Left lung (tissue), 10 donors: Measurements from ENCODE around the gene HOXD11. TPM values are rescaled to one million over a fixed set of nuclear protein-coding genes. Genes with fewer than 3 reads are reported as not detected.

Experiments
- ATAC-seq: fragments of 200-7000 bp; cut with Tn5 transposase; one replicate; pipeline ENCODE4 v1.9.1; 2020; ENCODE audit warnings: moderate library complexity
- DNase-seq, 4 donors: peaks; one replicate each; pipeline ENCODE4 v3.0.0-alpha.2; 2013 to 2020
- H3K27ac ChIP-seq, 2 donors: fragments of 200-600 bp; sonication (generic) in 1 of 2; one replicate each; pipeline versions ENCODE4 v1.5.0 to v1.8.0; 2020 to 2021
- H3K27me3 ChIP-seq, 2 donors: fragments of 200-600 bp; sonication (generic) in 1 of 2; one replicate each; pipeline versions ENCODE4 v1.5.0 to v1.8.0; 2020 to 2021
- H3K36me3 ChIP-seq, 2 donors: fragments of 200-600 bp; sonication (generic) in 1 of 2; one replicate each; pipeline versions ENCODE4 v1.5.0 to v1.8.0; 2020 to 2021
- H3K4me1 ChIP-seq, 2 donors: fragments of 200-600 bp; one replicate each; pipeline ENCODE4 v1.8.0; 2021
- H3K4me3 ChIP-seq, 2 donors: fragments of 200-600 bp; sonication (generic) in 1 of 2; one replicate each; pipeline versions ENCODE4 v1.5.0 to v1.8.0; 2020 to 2021; ENCODE audit warnings: mild to moderate bottlenecking in 1 of 2
- H3K9me3 ChIP-seq, 2 donors: fragments of 200-600 bp; sonication (generic) in 1 of 2; one replicate each; pipeline versions ENCODE4 v1.5.0 to v1.8.0; 2020 to 2021
- CTCF ChIP-seq, 2 donors: fragments of 200-600 bp; sonication (generic) in 1 of 2; IDR thresholded peaks; one replicate each; pipeline versions ENCODE4 v1.5.0 to v1.8.0; 2021; ENCODE audit warnings: antibody characterized with exemption in 2 of 2
- intact Hi-C, 2 donors: fragments of 100-400 bp; cut with DNase I; formaldehyde crosslinking; loops; one replicate each; pipeline versions ENCODE4 v1.11.2 to v1.14.2; 2022
- polyA plus RNA-seq, 6 donors: library from polyadenylated mRNA; unstranded; fragments of 120-200 nt; gene quantifications; one replicate each; pipeline ENCODE4 v1.2.1, GENCODE V29; 2013; ENCODE audit not compliant: insufficient read length in 6 of 6
- total RNA-seq, 2 donors: library from RNA; stranded (reverse); fragmentation: NEBNext Ultra II Directional; extraction: Animal tissue kit (Norgen Biotek cat#: 25700); gene quantifications; one replicate each; pipeline ENCODE4 v1.2.1, GENCODE V29; 2021
- donor health status: DM: no; HTN: yes; CAD: no.
- donor health status: DM: no; HTN: no; CAD: no.

HOXD11 gene
- total and polyA plus RNA-seq, 8 donors = 0.21 to 0.51 (median 0.25) TPM; not detected in 5

- no peak overlapping the region for H3K4me3 ChIP-seq
- peaks cover 97 to 100% of the 10 kb centered on the region in 2 donors for H3K27me3 ChIP-seq
- peaks cover 0 to 28% of the 10 kb centered on the region in 2 donors for H3K4me1 ChIP-seq
- H3K9me3 ChIP-seq = no peaks in the 10 kb centered on the region
- ATAC-seq (no peak), DNase-seq (no peak)
- TF ChIP-seq CTCF (IDR thresholded peaks at IDR 0.05) = no peak
- no peak overlapping the region for H3K27ac ChIP-seq
- no peaks in the 10 kb centered on the region for H3K36me3 ChIP-seq
- intact Hi-C loops = loop anchor here in 1 of 2 donors (10.0 kb wide), 1 partner anchor 717 kb away; no protein-coding TSS in a partner anchor
Observed at GRCh38 chr2:176081837-176082524, 25.1 kb upstream of the HOXD11 start.

- ATAC-seq (no peak), DNase-seq (no peak)
- Histone ChIP-seq H3K27ac (no peak overlapping the region), H3K4me3 (no peak overlapping the region), H3K4me1 (peaks cover 0 to 28% of the 10 kb centered on the region in 2 donors), H3K9me3 (no peaks in the 10 kb centered on the region), H3K36me3 (no peaks in the 10 kb centered on the region), H3K27me3 (peaks cover 97 to 100% of the 10 kb centered on the region in 2 donors)
- intact Hi-C loops = loop anchor here in 1 of 2 donors (10.0 kb wide), 1 partner anchor 718 kb away; no protein-coding TSS in a partner anchor
- TF ChIP-seq CTCF (IDR thresholded peaks at IDR 0.05) = no peak
Observed at GRCh38 chr2:176082525-176082823, 24.6 kb upstream of the HOXD11 start.

- Histone ChIP-seq H3K9me3 (no peaks in the 10 kb centered on the region), H3K36me3 (no peaks in the 10 kb centered on the region), H3K4me1 (peaks cover 0 to 32% of the 10 kb centered on the region in 2 donors), H3K27ac (no peak overlapping the region), H3K4me3 (no peak overlapping the region), H3K27me3 (peaks cover 97 to 100% of the 10 kb centered on the region in 2 donors)
- TF ChIP-seq CTCF (IDR thresholded peaks at IDR 0.05) = no peak
- ATAC-seq (no peak), DNase-seq (no peak)
- intact Hi-C loops = loop anchor here in 1 of 2 donors (10.0 kb wide), 1 partner anchor 718 kb away; no protein-coding TSS in a partner anchor
Observed at GRCh38 chr2:176082824-176083751, 24.0 kb upstream of the HOXD11 start.

- no peak for TF ChIP-seq CTCF (IDR thresholded peaks at IDR 0.05)
- H3K9me3 ChIP-seq = no peaks in the 10 kb centered on the region
- no peak for DNase-seq
- H3K4me3 ChIP-seq = no peak within 1 kb of the TSS
- peaks cover 0 to 36% of the 10 kb centered on the region in 2 donors for H3K4me1 ChIP-seq
- H3K36me3 ChIP-seq = no peaks in the 10 kb centered on the region
- no peak within 1 kb of the TSS for H3K27ac ChIP-seq
- ATAC-seq = no peak
- peaks cover 97 to 100% of the 10 kb centered on the region in 2 donors for H3K27me3 ChIP-seq
- intact Hi-C loops = loop anchor here in 1 of 2 donors (10.0 kb wide), 1 partner anchor 719 kb away; no protein-coding TSS in a partner anchor
Observed at GRCh38 chr2:176083796-176084261, 23.3 kb upstream of the HOXD11 start, which contains the start of gene EVX2. Gene EVX2 (minus strand): TSS chr2:176083962. CDS start chr2:176083776, 186 bp downstream.
